Measurements from ENCODE around the gene PELI2.

GRCh38 chr14:56172571-56172971 is 54.4 kb downstream of the PELI2 start:
- TF ChIP-seq GATA2 (IDR thresholded peaks at IDR 0.05; ENCODE audit: low read depth, low read length) (no peak), GATA3 (IDR thresholded peaks at IDR 0.05; ENCODE audit: low read depth, low read length) (no peak)

Measured in SH-SY5Y (cell line).